Neural crest cell (in vitro differentiated cells): ENCODE data around the gene FGFR1OP2. TPM values are rescaled to one million over a fixed set of nuclear protein-coding genes. Genes with fewer than 3 reads are reported as not detected.

Experiments used
- DNase-seq: peaks from one replicate; pipeline ENCODE4 v3.0.0; 2021; ENCODE audit warnings: low read depth, mixed read lengths, low spot score
- H3K27ac Mint-ChIP-seq: one replicate; pipeline ENCODE4 v1.8.0; 2021; ENCODE audit warnings: mild to moderate bottlenecking, mixed read lengths; ENCODE audit not compliant: unreplicated experiment
- H3K27me3 Mint-ChIP-seq: 2 replicates; pipeline ENCODE4 v1.8.0; 2021; ENCODE audit warnings: low read depth, mild to moderate bottlenecking, mixed read lengths
- H3K36me3 Mint-ChIP-seq: 2 replicates; pipeline ENCODE4 v1.8.0; 2021; ENCODE audit warnings: low read depth, mild to moderate bottlenecking, mixed read lengths
- H3K4me1 Mint-ChIP-seq: 2 replicates; pipeline ENCODE4 v1.8.0; 2021; ENCODE audit warnings: mixed read lengths
- H3K4me3 Mint-ChIP-seq: one replicate; pipeline ENCODE4 v1.8.0; 2021; ENCODE audit warnings: mild to moderate bottlenecking, mixed read lengths
- H3K9me3 Mint-ChIP-seq: 2 replicates; pipeline ENCODE4 v1.8.0; 2021; ENCODE audit warnings: mixed read lengths
- total RNA-seq: library from RNA; stranded (reverse); gene quantifications from 2 replicates; pipeline ENCODE4 v1.2.1, GENCODE V29; 2021
- TF ChIP-seq, protein P1 (sequence below): fragments of 200-600 bp; sonication (generic); conservative IDR thresholded peaks from 2 replicates; pipeline ENCODE4 v1.5.0; 2021; ENCODE audit warnings: antibody characterized with exemption, mild to moderate bottlenecking

Gene FGFR1OP2
- total RNA-seq, 1 donor from 2014 or later, result 44.1 TPM

DNA sequence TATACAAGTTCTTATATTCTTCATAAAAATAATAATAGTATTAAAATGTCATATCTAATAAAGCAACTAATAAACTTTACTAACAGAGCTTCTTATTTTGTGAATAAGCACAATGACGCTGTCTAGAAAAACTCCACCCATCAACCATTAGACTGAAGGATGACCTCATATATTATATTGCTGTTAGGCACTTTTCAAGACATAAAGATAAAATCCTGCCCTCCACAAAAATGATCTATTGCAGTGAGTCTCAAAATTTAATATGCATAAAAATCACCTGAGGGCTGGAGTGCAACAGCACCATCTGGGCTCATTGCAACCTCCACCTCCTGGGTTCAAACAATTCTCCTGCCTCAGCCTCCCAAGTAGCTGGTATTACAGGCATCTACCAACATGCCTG, 55.8 kb downstream of the FGFR1OP2 start:
- no peaks in the 10 kb centered on the region for H3K9me3 Mint-ChIP-seq
- peaks cover 13% of the 10 kb centered on the region for H3K36me3 Mint-ChIP-seq
- H3K4me1 Mint-ChIP-seq, result no peaks in the 10 kb centered on the region
- DNase-seq, result no peak
- H3K27me3 Mint-ChIP-seq, result no peaks in the 10 kb centered on the region
- H3K4me3 Mint-ChIP-seq, result no peak overlapping the region
- TF ChIP-seq, protein P1, sequence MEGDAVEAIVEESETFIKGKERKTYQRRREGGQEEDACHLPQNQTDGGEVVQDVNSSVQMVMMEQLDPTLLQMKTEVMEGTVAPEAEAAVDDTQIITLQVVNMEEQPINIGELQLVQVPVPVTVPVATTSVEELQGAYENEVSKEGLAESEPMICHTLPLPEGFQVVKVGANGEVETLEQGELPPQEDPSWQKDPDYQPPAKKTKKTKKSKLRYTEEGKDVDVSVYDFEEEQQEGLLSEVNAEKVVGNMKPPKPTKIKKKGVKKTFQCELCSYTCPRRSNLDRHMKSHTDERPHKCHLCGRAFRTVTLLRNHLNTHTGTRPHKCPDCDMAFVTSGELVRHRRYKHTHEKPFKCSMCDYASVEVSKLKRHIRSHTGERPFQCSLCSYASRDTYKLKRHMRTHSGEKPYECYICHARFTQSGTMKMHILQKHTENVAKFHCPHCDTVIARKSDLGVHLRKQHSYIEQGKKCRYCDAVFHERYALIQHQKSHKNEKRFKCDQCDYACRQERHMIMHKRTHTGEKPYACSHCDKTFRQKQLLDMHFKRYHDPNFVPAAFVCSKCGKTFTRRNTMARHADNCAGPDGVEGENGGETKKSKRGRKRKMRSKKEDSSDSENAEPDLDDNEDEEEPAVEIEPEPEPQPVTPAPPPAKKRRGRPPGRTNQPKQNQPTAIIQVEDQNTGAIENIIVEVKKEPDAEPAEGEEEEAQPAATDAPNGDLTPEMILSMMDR, result no peak
- H3K27ac Mint-ChIP-seq, result no peak overlapping the region

DNA sequence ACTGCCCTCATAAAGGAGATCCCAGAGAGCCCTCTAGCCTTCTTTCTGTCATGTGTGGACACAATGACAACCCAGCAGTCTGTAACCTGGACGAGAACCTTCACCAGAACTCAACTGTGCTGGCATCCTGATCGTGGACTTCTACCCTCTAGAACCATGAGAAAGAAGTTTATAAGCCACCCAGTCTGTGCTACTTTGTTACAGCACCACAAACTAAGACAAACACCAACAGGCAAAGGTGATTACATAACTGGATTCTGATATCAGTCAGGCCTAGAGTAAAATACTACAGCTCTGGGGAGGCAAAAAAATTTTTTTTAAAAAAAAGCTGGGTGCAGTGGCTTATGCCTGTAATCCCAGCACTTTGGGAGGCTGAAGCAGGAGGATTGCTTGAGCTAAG, 57.4 kb downstream of the FGFR1OP2 start:
- TF ChIP-seq, protein P1, result no peak
- H3K27ac Mint-ChIP-seq, result no peak overlapping the region
- H3K4me1 Mint-ChIP-seq, result no peaks in the 10 kb centered on the region
- H3K27me3 Mint-ChIP-seq, result no peaks in the 10 kb centered on the region
- no peak for DNase-seq
- no peak overlapping the region for H3K4me3 Mint-ChIP-seq
- no peaks in the 10 kb centered on the region for H3K9me3 Mint-ChIP-seq
- H3K36me3 Mint-ChIP-seq, result peaks cover 11% of the 10 kb centered on the region

DNA sequence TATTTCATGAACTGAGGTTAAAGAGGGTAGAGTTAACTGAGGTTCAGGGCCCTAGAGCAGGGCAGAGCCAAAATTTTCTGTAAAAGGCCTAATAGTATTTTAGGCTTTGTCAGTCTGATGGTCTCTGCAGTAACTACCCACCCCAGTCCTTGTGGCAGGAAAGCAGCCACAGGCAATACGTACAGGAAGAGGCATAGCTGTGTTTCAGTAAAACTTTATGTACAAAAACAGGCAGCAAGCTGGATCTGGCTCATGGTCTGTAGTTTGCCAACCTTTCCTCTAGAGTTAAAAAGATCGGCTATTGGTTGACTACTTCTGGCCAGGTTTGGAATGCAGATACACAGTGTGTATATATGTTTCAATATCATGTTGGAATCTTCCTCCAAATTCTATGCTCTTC, 58.7 kb downstream of the FGFR1OP2 start:
- TF ChIP-seq, protein P1, result no peak
- peaks cover 11% of the 10 kb centered on the region for H3K36me3 Mint-ChIP-seq
- no peak overlapping the region for H3K4me3 Mint-ChIP-seq

DNA sequence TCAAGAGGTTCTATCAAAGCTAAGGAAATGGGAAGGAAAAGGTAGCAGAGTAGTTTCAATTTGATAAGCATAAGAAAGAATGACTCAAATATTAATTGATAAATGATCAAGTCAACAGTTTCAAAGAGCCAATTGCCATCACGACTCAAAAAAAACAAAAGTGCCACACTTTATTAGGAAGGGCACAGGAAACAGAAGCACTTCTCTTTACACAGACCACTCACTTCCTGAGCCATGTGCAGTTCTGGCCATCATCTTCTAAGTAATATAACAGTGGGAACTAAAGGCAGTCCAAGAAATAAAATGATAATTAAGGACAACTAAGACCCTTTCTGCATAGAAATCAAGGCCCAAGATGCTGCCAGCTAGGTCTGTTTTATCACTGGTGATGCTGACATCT, 62.7 kb downstream of the FGFR1OP2 start:
- H3K4me3 Mint-ChIP-seq, result no peak overlapping the region
- DNase-seq, result no peak
- peaks cover 3% of the 10 kb centered on the region for H3K4me1 Mint-ChIP-seq
- TF ChIP-seq, protein P1, result no peak
- no peak overlapping the region for H3K27ac Mint-ChIP-seq
- H3K36me3 Mint-ChIP-seq, result peaks cover 4% of the 10 kb centered on the region
- no peaks in the 10 kb centered on the region for H3K27me3 Mint-ChIP-seq
- no peaks in the 10 kb centered on the region for H3K9me3 Mint-ChIP-seq

More for the DNA sequence above, 58.7 kb downstream of the FGFR1OP2 start:
- Mint-ChIP-seq H3K27me3 (no peaks in the 10 kb centered on the region), H3K9me3 (no peaks in the 10 kb centered on the region), H3K27ac (no peak overlapping the region), H3K4me1 (no peaks in the 10 kb centered on the region)
- DNase-seq, result no peak

DNA sequence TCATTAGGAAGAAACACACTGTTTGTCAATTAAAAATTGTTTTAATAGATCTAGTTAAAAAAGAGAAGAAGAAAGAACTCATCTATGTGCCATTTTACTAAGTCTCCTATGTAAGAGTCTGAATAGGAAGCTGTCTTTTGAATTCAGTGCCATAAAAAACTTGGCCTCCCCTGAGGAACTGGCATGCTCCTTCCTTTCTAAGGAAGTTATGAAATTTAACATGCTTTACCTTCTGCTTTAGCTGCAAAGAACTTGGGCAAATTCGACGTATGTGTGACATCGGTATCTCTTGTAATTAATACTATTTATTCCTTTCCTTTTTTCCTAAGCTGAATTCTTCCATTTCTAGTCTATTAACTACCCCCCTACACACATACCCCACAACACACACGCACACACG, 63.4 kb downstream of the FGFR1OP2 start:
- DNase-seq, result no peak
- TF ChIP-seq, protein P1, result no peak
- H3K27me3 Mint-ChIP-seq, result no peaks in the 10 kb centered on the region
- H3K4me3 Mint-ChIP-seq, result no peak overlapping the region
- peaks cover 4% of the 10 kb centered on the region for H3K36me3 Mint-ChIP-seq
- no peaks in the 10 kb centered on the region for H3K9me3 Mint-ChIP-seq
- no peak overlapping the region for H3K27ac Mint-ChIP-seq
- H3K4me1 Mint-ChIP-seq, result peaks cover 3% of the 10 kb centered on the region

DNA sequence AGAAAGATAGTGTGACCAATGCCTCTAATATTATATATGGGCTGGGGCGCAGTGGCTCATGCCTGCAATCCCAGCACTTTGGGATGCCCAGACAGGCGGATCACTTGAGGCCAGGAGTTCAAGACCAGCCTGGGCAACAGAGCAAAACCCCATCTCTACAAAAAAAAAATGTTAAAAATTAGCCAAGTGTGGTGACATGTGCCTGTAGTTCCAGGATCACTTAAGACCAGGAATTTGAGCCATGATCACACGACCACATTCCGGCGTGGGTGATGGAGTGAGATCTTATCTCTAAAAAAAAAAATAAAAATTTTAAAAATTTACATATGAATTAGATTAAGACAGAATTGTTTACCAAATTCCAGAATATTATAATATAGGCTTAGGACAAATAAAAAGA, 63.9 kb downstream of the FGFR1OP2 start:
- DNase-seq, result no peak
- H3K36me3 Mint-ChIP-seq, result peaks cover 4% of the 10 kb centered on the region
- no peaks in the 10 kb centered on the region for H3K27me3 Mint-ChIP-seq
- H3K9me3 Mint-ChIP-seq, result no peaks in the 10 kb centered on the region
- TF ChIP-seq, protein P1, result no peak
- no peak overlapping the region for H3K4me3 Mint-ChIP-seq
- peaks cover 3% of the 10 kb centered on the region for H3K4me1 Mint-ChIP-seq
- no peak overlapping the region for H3K27ac Mint-ChIP-seq
